Endometrial microvascular endothelial cells (primary cell): ENCODE data around the gene KCTD8. TPM values are rescaled to one million over a fixed set of nuclear protein-coding genes. Genes with fewer than 3 reads are reported as not detected.

ENCODE experiments used
- total RNA-seq: library from RNA; depleted of rRNA; stranded (reverse); fragments of >200 nt; gene quantifications from one replicate; pipeline ENCODE4 v1.2.3, GENCODE V29; 2015; ENCODE audit errors: inconsistent ontology term

Gene KCTD8
- total RNA-seq, 1 donor from 2014 or later: not detected

Other genes starting within 250 kb of the KCTD8 start
- not detected for gene YIPF7, start 202.8 kb upstream of the KCTD8 start, total RNA-seq
- gene GUF1, start 229.6 kb upstream of the KCTD8 start, total RNA-seq: 18.9 TPM